Upper lobe of left lung (tissue), 4 donors: Measurements from ENCODE around the gene KHDC1L.

Source experiments
- POLR2AphosphoS5 ChIP-seq, 2 donors: sonication (generic); formaldehyde crosslinking; IDR thresholded peaks; one replicate each; pipeline ENCODE4 v1.5.1; 2017; ENCODE audit warnings: antibody characterized with exemption in 2 of 2
- TF ChIP-seq, protein P1 (sequence below), 6 experiments: fragments of 450-650 bp in 4 of 6; fragments of 200-600 bp in 2 of 6; sonication (generic) in 2 of 6; IDR thresholded peaks; one replicate each; pipeline ENCODE4 v1.5.1; 2016 to 2019; ENCODE audit warnings: antibody characterized with exemption in 6 of 6

DNA sequence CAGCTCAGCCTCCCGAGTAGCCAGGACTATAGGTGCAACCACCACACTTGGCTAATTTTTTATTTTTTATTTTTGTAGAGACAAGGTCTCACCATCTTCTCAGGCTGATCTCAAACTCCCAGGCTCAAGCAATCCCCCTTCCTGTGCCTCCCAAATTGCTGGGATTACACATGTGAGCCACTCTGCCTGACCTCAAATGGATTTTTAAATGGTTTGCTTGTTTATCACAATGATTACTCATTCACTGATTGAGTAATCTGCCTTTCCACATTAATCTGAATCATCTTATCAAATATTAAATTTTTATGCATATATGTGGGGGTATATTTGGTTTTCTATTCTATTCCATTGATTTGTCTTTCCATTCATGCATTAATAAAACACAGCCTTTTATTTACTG lies 9.4 kb upstream of the KHDC1L start:
- TF ChIP-seq, protein P1, sequence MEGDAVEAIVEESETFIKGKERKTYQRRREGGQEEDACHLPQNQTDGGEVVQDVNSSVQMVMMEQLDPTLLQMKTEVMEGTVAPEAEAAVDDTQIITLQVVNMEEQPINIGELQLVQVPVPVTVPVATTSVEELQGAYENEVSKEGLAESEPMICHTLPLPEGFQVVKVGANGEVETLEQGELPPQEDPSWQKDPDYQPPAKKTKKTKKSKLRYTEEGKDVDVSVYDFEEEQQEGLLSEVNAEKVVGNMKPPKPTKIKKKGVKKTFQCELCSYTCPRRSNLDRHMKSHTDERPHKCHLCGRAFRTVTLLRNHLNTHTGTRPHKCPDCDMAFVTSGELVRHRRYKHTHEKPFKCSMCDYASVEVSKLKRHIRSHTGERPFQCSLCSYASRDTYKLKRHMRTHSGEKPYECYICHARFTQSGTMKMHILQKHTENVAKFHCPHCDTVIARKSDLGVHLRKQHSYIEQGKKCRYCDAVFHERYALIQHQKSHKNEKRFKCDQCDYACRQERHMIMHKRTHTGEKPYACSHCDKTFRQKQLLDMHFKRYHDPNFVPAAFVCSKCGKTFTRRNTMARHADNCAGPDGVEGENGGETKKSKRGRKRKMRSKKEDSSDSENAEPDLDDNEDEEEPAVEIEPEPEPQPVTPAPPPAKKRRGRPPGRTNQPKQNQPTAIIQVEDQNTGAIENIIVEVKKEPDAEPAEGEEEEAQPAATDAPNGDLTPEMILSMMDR (IDR thresholded peaks at IDR 0.05) = no peak
- TF ChIP-seq POLR2AphosphoS5 (IDR thresholded peaks at IDR 0.05) = no peak
